Loucy (cell line): ENCODE measurements around the gene MSANTD1.

ENCODE experiments used
- CTCF ChIP-seq: fragments of 200-600 bp; sonication (generic); conservative IDR thresholded peaks from 2 replicates; pipeline ENCODE4 v1.5.1; 2014; ENCODE audit warnings: mild to moderate bottlenecking, antibody characterized with exemption, low read length
- EZH2phosphoT487 ChIP-seq: fragments of 200-600 bp; IDR thresholded peaks from 2 replicates; pipeline ENCODE4 v1.6.1; 2018; ENCODE audit warnings: antibody characterized with exemption, mild to moderate bottlenecking, moderate library complexity, borderline replicate concordance

GRCh38 chr4:3268395-3269104 lies 19.6 kb downstream of the MSANTD1 start:
- TF ChIP-seq CTCF (no peak), EZH2phosphoT487 (no peak)
